ENCODE results near the gene TAF5. TPM values are rescaled to one million over a fixed set of nuclear protein-coding genes. Genes with fewer than 3 reads are reported as not detected.

Gene TAF5
- total RNA-seq, 6 experiments from 2014 or later: 2.7 to 4.0 (median 3.8) TPM

GRCh38 chr10:103427866-103428265, 60.1 kb downstream of the TAF5 start:
- no peaks in the 10 kb centered on the region for H3K4me1 Mint-ChIP-seq (ENCODE audit: low read depth)
- no peaks in the 10 kb centered on the region for H3K9me3 Mint-ChIP-seq
- H3K27ac Mint-ChIP-seq: no peak overlapping the region
- peaks cover 29% of the 10 kb centered on the region for H3K36me3 Mint-ChIP-seq (ENCODE audit: low read depth)
- no peak for DNase-seq
- no peak overlapping the region for H3K4me3 Mint-ChIP-seq
- TF ChIP-seq CTCF (IDR thresholded peaks at IDR 0.05): no peak
- H3K27me3 Mint-ChIP-seq (ENCODE audit: insufficient read depth): no peaks in the 10 kb centered on the region

GRCh38 chr10:103428989-103429643, 61.3 kb downstream of the TAF5 start:
- no peak for DNase-seq
- no peak for TF ChIP-seq CTCF (IDR thresholded peaks at IDR 0.05)

GRCh38 chr10:103429647-103430046, 61.9 kb downstream of the TAF5 start:
- TF ChIP-seq CTCF (IDR thresholded peaks at IDR 0.05): no peak
- Mint-ChIP-seq H3K4me3 (no peak overlapping the region), H3K27ac (no peak overlapping the region), H3K4me1 (ENCODE audit: low read depth) (no peaks in the 10 kb centered on the region), H3K36me3 (ENCODE audit: low read depth) (peaks cover 28% of the 10 kb centered on the region), H3K9me3 (no peaks in the 10 kb centered on the region), H3K27me3 (ENCODE audit: insufficient read depth) (no peaks in the 10 kb centered on the region)
- DNase-seq: no peak

More at GRCh38 chr10:103428989-103429643, 61.3 kb downstream of the TAF5 start:
- Mint-ChIP-seq H3K4me3 (no peak overlapping the region), H3K36me3 (ENCODE audit: low read depth) (peaks cover 28% of the 10 kb centered on the region), H3K9me3 (no peaks in the 10 kb centered on the region), H3K4me1 (ENCODE audit: low read depth) (no peaks in the 10 kb centered on the region), H3K27me3 (ENCODE audit: insufficient read depth) (no peaks in the 10 kb centered on the region), H3K27ac (no peak overlapping the region)

- Mint-ChIP-seq H3K27ac (no peak overlapping the region), H3K27me3 (ENCODE audit: insufficient read depth) (peaks cover 6% of the 10 kb centered on the region; the same call in 1 of the 2 replicates), H3K36me3 (ENCODE audit: low read depth) (peaks cover 21% of the 10 kb centered on the region; the same call in 1 of the 2 replicates), H3K9me3 (no peaks in the 10 kb centered on the region), H3K4me1 (ENCODE audit: low read depth) (no peaks in the 10 kb centered on the region), H3K4me3 (no peak overlapping the region)
- TF ChIP-seq CTCF (IDR thresholded peaks at IDR 0.05): no peak
- no peak for DNase-seq
These were observed 64.1 kb downstream of the TAF5 start for GRCh38 chr10:103431902-103432301.

- no peak for DNase-seq
These were observed 66.1 kb downstream of the TAF5 start for GRCh38 chr10:103433858-103434257.

More at GRCh38 chr10:103433858-103434257, 66.1 kb downstream of the TAF5 start:
- peaks cover 6% of the 10 kb centered on the region; the same call in 1 of the 2 replicates for H3K27me3 Mint-ChIP-seq (ENCODE audit: insufficient read depth)
- no peak for TF ChIP-seq CTCF (IDR thresholded peaks at IDR 0.05)
- no peak overlapping the region for H3K27ac Mint-ChIP-seq
- peaks cover 26% of the 10 kb centered on the region for H3K36me3 Mint-ChIP-seq (ENCODE audit: low read depth)
- no peaks in the 10 kb centered on the region for H3K4me1 Mint-ChIP-seq (ENCODE audit: low read depth)
- H3K4me3 Mint-ChIP-seq: no peak overlapping the region
- no peaks in the 10 kb centered on the region for H3K9me3 Mint-ChIP-seq

Small RNA genes within 50 kb of the gene (microRNA-seq; reads per million reads assigned to microRNA genes)
- gene MIR1307: 9,778 reads per million, percentile 93 among the genes with 10 or more reads in this experiment

Other genes with a start within 250 kb of the TAF5 start
- 10 to 100 TPM; 78.5 to 97.4 (median 81.1) TPM for gene NT5C2, start 174.7 kb upstream of the TAF5 start, total RNA-seq (2021; fragmentation: NEBNext Ultra II Directional; extraction: Animal tissue kit (Norgen Biotek cat#: 25700))
- gene RPEL1, start 122.1 kb upstream of the TAF5 start, total RNA-seq (2021; fragmentation: NEBNext Ultra II Directional; extraction: Animal tissue kit (Norgen Biotek cat#: 25700)): under 1 TPM in 1 of 6 experiments, not detected in 5; 0.14 TPM
- gene INA, start 90.8 kb upstream of the TAF5 start, total RNA-seq (2021; fragmentation: NEBNext Ultra II Directional; extraction: Animal tissue kit (Norgen Biotek cat#: 25700)): 1 to 10 TPM in 2 of 6 experiments, under 1 TPM in 3, not detected in 1; 0.06 to 1.3 (median 0.10) TPM
- gene PCGF6, start 16.8 kb upstream of the TAF5 start, total RNA-seq (2021; fragmentation: NEBNext Ultra II Directional; extraction: Animal tissue kit (Norgen Biotek cat#: 25700)): 1 to 10 TPM; 7.4 to 9.2 (median 8.4) TPM
- gene ATP5MK, start 28.5 kb downstream of the TAF5 start, total RNA-seq (2021; fragmentation: NEBNext Ultra II Directional; extraction: Animal tissue kit (Norgen Biotek cat#: 25700)): 100 to 1,000 TPM; 397 to 452 (median 442) TPM
- 10 to 100 TPM; 30.8 to 38.4 (median 32.1) TPM for gene PDCD11, start 28.6 kb downstream of the TAF5 start, total RNA-seq (2021; fragmentation: NEBNext Ultra II Directional; extraction: Animal tissue kit (Norgen Biotek cat#: 25700))
- gene CALHM2, start 84.4 kb downstream of the TAF5 start, total RNA-seq (2021; fragmentation: NEBNext Ultra II Directional; extraction: Animal tissue kit (Norgen Biotek cat#: 25700)): 10 to 100 TPM; 41.0 to 46.0 (median 45.1) TPM
- gene CALHM1, start 90.9 kb downstream of the TAF5 start, total RNA-seq (2021; fragmentation: NEBNext Ultra II Directional; extraction: Animal tissue kit (Norgen Biotek cat#: 25700)): not detected
- gene CALHM3, start 111.3 kb downstream of the TAF5 start, total RNA-seq (2021; fragmentation: NEBNext Ultra II Directional; extraction: Animal tissue kit (Norgen Biotek cat#: 25700)): under 1 TPM in 1 of 6 experiments, not detected in 5; 0.09 TPM
- gene NEURL1, start 125.7 kb downstream of the TAF5 start, total RNA-seq (2021; fragmentation: NEBNext Ultra II Directional; extraction: Animal tissue kit (Norgen Biotek cat#: 25700)): under 1 TPM; 0.06 to 0.46 (median 0.27) TPM

Data from HFFc6 (cell line).